IPS DF 19.7 (cell line): ENCODE measurements around the gene OGFR.

Experiments
- DNase-seq: peaks from one replicate; pipeline ENCODE4 v3.0.0-alpha.2; 2013; ENCODE audit warnings: low read depth, low spot score

OGFR gene, protein sequence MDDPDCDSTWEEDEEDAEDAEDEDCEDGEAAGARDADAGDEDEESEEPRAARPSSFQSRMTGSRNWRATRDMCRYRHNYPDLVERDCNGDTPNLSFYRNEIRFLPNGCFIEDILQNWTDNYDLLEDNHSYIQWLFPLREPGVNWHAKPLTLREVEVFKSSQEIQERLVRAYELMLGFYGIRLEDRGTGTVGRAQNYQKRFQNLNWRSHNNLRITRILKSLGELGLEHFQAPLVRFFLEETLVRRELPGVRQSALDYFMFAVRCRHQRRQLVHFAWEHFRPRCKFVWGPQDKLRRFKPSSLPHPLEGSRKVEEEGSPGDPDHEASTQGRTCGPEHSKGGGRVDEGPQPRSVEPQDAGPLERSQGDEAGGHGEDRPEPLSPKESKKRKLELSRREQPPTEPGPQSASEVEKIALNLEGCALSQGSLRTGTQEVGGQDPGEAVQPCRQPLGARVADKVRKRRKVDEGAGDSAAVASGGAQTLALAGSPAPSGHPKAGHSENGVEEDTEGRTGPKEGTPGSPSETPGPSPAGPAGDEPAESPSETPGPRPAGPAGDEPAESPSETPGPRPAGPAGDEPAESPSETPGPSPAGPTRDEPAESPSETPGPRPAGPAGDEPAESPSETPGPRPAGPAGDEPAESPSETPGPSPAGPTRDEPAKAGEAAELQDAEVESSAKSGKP

DNA sequence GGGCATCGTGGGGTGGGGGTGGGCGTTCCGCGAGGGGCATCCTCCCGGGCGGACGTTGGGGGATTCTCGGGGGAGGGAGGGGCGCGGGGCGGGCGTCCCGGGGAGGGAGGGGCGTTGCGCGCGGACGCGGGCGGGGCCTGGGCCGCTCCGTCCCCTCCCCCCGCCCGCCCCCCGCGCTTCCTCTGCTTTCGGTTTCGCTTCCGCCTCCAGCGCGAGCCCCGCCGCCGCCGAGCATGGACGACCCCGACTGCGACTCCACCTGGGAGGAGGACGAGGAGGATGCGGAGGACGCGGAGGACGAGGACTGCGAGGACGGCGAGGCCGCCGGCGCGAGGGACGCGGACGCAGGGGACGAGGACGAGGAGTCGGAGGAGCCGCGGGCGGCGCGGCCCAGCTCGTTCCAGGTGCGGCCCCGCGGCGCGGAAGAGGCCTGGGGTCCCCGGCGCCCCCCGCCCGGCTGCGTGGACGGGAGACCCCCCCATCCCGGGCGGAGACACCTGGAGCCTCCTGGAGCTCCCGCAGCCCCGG is at the start of gene OGFR:
OGFR (plus strand) TSS at position 209 of the 528 bp plus-strand sequence; CDS start at position 234, 25 bp downstream.
- DNase-seq = no peak

DNA sequence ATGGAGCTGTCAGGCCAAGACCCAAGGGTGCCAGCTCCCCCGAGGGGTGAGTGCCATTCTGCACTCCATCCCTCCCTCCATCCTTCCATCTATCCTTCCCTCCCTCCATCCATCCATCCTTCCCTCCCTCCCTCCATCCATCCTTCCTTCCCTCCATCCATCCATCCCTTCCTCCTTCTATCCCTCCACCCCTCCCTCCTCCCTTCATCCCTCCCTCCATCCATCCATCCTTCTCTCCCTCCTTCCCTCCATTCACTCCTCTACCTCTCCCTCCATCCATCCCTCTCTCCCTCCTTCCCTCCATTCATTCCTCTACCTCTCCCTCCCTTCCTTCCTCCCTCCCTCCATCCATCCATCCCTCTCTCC is 49.7 kb upstream of the OGFR start:
- DNase-seq = no peak

DNA sequence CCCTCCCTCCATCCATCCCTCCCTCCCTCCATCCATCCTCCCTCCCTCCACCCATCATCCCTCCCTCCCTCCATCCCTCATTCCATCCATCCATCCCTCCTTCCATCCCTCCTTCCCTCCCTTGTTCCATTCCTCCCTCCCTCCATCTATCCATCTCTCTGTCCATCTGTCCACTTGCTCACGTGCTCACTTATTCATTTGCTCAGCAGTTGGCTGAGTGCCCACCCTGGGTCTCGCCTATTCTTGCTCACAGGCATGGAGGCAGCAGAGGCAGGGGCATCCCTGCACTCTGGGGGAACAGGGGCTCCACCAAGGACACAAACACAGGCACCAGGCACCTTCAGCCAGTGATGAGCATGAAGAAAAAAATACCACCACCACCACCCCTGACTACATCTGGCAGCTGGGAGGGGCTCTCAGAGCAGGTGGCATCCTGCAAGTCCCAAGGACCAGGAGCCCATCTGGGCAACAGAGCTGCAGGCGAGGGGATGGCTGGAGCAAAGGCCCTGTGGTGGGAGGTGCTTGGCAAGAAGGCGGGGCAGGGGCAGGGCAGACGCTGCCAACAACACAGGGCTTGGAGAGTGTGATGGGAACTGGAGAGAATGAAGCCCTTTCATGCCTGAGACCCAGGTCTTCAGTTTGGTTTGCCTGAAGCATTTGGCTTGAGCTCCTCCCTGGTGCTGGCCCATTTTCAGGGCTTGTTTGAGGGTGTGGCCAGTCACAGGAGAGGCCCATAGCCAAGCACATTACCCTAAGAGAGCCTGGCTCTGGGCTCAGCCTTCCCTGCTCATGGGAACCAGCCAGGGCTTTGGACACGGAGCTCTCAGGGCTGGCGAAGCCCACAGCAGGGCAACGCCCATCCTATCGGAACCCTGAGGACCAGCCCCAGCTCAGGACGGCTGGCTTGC is 48.6 kb upstream of the OGFR start:
- no peak for DNase-seq

DNA sequence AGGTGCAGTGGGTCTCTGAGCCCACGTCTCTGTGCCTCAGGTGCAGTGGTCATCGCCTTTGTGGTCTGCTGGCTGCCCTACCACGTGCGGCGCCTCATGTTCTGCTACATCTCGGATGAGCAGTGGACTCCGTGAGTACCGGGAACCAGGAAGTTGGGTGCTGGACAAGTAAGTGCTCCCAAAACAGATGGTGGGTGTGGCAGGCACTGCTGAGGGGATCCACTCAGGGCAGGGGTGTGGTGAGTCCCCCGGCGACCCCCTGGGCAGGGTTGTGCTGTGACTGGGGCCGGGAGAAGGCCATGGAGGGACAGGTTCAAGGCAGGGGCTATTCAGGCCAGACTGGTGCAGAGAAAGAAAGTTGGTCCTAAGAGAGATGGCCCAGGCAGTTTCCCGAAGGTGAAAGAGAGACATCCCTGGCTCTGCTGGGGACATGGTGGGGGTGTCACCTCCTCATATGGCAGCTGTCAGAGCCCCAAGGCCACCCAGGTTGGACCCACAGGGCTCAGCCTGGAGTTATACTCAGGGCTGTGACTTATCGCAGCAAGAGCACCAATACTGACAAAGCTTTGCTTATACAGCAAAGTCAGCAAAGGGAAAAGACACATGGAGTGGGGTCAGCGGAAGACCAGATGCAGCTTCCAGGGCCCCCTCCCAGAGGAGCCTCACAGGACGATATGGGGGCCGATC is 46.3 kb upstream of the OGFR start:
- no peak for DNase-seq

DNA sequence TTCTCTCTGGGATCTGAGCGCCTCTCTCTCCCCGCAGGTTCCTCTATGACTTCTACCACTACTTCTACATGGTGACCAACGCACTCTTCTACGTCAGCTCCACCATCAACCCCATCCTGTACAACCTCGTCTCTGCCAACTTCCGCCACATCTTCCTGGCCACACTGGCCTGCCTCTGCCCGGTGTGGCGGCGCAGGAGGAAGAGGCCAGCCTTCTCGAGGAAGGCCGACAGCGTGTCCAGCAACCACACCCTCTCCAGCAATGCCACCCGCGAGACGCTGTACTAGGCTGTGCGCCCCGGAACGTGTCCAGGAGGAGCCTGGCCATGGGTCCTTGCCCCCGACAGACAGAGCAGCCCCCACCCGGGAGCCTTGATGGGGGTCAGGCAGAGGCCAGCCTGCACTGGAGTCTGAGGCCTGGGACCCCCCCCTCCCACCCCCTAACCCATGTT is 44.6 kb upstream of the OGFR start:
- no peak for DNase-seq

DNA sequence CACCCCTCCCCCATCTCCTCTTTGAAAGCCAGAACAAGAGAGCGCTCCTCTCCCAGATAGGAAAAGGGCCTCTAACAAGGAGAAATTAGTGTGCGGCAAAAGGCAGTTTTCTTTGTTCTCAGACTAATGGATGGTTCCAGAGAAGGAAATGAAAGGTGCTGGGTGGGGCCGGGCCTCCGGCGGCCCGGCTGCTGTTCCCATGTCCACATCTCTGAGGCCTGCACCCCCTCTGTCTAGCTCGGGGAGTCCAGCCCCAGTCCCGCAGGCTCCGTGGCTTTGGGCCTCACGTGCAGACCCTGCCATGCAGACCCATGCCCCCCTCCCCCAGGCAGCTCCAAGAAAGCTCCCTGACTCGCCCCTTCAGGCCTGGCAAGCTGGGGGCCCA is 44.2 kb upstream of the OGFR start:
- DNase-seq = no peak

DNA sequence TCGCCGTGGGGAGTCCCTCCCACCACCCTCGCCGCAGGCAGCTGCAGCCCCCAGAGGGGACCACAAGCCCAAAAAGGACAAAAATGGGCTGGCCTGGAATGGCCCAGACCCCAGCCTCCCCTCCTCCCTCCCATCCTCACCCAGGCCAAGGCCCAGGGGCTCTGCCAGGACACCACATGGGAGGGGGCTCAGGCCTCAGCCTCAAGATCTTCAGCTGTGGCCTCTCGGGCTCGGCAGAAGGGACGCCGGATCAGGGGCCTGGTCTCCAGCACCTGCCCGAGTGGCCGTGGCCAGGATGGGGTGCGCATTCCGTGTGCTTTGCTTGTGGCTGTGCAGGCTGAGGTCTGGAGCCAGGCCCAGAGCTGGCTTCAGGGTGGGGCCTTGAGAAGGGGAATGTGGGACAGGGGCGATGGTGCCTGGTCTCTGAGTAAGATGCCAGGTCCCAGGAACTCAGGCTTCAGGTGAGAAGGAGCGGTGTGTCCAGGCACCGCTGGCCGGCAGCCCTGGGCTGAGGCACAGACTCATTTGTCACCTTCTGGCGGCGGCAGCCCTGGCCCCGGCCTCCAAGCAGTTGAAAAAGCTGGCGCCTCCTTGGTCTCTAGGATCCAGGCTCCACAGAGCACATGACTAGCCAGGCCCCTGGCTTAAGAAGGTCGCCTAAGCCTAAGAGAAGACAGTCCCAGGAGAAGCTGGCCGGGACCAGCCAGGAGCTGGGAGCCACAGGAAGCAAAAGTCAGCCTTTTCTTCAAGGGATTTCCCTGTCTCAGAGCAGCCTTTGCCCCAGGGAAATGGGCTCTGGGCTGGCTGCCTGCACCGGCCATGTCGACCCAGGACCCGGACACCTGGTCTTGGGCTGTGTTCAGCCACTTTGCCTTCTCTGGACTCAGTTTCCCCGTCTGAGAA is 43.5 kb upstream of the OGFR start:
- DNase-seq = no peak

DNA sequence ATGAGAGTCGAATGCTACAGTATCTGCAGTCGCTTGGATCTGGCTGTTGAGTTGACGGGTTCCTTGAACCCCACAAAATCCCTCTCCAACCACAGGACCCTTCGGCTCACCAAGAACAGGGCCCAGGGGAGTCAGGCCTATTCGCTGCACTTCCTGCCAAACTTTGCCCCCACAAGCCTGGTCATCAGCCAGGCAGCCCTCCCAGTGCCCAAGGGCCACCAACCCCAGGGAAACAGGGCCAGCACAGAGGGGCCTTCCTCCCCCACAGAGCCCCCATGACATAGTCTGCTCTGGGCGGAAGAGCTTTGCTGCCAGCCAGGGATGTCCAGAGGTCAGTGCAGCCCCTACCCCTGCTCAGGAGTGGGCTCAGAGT is 42.9 kb upstream of the OGFR start:
- DNase-seq = no peak

DNA sequence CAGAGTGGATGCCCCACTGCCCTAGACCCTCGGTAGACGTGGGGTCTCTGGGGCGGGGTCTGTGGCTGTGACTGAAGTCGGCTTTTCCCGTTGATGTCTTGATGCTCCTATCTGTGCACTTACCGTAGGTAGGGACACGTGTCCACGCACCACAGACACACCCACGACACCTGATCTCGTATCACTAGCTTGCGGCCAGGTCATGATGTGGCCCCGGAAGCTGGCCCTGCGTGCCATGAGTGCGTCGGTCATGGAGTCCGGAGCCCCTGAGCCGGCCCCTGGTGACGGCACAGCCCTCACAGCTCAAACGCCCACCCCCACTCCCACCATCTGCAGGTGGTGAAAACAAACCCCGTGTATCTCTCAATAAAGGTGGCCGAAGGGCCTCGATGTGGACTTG is 42.3 kb upstream of the OGFR start:
- no peak for DNase-seq

DNA sequence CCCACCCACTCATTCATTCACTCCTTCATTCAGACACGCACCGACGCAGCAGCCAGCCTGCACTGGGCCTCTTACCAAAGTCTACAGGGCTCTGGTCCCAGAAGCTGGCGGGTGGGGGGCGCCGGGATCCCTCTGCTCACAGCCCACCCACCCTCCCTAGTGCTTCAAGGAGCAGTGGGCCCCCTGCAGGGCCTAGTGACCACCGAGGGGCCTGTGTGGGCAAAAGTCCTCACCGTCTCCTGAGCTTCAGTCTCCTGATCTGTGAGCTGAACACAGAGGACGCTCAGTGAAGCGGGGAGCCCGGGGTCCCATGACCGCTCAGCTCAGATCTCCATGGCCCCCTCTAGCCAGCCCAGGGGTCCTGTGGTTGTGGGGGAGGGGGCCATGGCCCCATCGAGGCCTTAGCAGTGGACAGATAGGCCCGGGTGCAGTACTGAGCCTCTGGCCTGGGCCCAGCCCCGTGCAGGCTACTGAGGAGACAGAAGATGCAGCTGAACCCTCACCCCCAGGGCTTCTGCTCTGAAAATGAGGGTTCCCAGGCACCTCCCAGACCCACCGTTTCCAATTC is 41.8 kb upstream of the OGFR start:
- DNase-seq = no peak

DNA sequence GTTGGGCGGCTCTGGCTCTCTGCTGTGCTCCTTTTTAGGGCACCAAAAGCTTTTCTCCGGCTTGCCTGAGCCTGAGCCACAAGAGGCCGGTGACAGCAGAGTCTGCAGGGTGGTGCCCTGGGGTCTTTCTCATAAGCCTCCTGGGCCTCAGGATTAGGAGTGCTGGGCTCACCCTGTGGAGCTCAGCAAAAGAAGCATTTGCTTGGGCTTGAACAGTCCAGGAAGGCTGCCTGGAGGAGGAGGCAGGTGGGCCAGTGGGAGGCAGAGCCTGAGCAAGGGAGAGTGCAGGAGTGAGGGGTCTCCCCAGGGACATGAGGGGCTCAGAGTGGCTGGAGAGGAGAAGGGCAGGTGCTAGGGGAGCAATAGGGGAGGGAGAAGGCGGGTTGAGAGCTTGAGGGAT is 41.2 kb upstream of the OGFR start:
- no peak for DNase-seq

DNA sequence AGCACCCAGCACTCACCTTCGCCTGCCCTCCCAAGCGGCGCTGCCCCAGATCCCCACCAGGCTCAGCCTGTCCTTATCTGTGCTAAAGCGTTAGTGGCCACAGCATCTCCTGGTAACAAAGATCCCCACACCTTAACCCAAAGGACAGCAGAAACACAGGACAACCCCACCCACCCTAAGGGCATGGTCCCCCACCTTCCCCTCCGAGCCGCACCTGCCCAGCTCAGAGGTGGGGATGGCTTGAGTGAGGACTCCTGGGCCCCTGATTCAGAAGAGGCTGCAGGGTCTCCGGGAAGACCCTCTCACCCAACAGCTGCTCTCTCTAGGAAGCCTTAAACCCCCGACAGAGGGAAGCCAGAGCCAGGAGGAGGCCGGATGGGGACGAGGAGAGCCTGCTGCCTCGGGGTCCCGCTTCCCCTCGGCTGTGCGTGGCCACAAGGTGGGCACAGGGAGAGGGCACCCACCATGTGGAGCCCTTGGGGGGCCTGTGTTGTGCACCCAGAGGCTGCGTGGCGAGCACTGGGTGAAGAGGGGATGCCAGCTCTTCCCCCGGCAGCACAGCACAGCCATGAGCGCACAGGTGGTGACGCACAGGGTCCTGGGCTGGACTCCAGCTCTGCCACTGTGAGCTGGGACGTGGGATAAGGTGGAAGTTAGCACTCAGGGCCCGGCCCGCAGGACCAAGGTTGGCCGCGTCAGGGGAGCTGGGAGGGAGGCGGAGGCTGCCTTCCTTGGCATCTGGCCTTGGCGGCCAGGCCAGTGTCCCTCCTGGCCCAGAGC is 40.3 kb upstream of the OGFR start:
- DNase-seq = no peak

DNA sequence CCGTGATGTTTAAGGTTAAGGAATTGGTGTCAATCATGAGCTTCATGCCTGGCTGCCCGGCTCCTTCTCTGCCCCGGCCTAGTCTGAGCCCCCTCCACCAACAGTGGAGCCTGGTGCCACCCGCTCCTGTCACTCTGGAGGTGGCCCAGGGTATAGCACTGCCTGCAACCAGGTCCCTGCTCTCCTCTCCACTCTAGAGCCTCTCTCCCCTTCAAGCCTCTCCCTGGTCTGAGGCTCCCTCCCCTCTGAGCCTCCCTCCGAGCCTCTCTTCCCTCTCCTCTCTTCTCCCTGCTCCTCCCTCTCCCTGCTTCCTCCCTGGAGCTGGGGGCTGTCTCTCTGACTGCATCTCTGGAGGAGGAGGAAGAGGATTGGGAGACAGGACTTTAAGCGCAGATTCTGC is 39.6 kb upstream of the OGFR start:
- no peak for DNase-seq

DNA sequence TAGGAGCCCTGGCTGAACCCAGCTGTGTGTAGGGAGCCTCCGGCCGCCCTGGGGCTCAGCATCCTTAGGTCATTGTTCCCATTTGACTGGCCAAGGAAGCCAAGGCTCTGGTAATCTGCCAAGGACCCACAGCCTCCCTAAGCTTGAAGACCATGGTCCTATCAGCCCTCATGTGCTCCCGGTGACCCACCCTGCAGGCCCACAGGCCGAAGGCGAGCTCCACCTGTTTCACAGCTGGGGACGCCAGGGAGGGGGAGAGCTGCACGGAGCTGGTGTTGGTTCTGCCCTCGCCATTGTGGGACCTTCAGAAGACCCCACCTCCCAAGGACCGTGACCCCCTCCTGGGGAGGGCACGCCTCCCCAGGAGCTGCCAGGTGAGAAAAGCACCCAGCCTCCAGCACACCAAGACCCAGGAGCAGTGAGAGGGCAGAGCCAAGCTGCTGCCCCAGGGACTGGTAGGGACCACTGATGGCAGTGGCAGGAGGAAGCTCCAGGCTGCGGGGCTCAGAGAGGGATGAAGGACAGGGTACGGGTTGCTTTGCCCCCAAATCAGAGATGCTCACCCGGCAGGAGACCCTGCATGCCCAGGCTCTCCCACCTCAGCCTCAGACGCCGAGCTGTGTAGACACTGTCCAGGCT is 39.1 kb upstream of the OGFR start:
- DNase-seq = no peak

DNA sequence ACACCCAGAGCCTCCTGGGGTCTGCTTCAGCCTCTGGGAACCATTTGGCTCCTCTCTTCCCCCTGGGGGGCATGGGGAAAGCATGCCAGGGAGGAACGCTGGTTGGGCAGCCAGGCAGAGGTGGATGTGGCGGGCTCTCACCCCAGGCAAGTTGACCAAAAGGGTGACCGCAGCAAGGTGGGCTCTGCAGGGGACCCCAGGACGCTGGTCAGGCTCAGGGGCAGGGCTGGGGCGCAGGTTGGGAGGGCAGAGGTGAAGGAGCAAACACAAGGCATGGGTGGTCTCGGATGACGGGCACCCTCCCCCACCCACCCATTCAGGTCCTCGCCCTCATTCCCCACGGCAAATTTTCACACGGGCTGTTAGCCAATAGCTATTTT is 38.6 kb upstream of the OGFR start:
- DNase-seq = no peak

DNA sequence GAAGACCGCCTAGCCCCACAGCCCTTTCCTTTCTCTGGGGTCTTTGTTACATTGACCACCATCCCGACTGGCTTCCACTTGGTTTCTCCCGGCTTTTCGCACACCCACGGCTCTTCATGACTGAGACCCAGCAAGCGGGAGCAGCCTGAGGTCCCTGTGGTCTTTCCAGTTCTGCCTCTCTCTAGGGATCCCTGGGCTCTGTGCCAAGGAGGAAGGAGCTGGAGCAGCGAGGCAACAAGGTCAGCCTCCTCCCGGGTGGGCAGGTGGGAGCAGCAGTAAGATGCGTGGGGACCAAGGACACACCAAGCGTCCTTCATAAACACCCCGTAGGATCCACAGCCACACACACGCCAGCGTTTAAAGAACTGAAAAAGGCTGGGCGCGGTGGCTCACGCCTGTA is 37.9 kb upstream of the OGFR start:
- DNase-seq = no peak

DNA sequence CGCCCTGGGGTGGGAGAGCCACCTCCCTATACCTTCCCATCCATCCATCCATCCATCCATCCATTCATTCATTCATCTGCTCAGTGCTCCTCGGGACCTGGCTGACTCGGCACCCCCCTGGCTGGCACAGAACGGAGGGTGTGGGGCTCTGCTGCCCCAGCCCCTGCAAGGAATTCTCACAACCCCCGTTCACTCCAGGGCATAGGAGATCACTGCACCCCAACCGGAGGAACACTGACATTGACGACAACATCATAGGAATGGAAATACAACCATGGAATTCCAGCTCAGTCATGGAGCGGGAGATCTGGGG is 36.4 kb upstream of the OGFR start:
- DNase-seq = no peak

DNA sequence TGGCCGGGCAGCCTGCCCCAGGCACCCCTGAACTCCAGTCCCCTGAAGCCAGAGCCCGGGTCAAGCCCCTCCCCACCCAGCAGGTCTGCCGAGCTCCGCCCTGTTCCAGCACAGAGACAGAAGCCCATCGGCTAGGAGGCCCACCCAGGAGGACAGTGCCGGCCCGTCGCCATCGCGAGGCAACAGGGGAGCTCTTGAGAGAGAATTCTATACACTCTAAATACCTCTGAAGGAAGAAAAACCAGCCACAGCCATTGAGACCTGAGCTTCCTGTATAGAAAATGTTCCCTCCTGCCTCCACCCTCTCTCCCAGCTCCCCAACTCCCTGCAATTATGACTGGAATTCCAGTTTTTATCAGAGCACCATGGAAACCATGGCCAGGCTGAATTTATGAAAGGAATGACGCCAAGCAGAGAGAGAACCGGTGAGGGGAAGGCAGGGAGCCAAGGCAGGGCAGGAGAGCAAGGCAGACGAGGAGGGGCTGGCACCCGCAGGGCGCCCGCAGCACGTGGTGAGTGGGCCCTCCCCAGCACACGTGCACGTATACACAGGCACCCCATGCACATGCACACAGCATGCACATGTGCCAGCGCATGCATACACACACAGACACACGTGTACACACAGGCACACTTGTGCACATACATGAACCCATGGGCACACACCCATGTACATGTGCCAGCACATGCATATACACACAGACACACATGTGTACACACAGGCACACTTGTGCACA is 35.9 kb upstream of the OGFR start:
- no peak for DNase-seq
